ENCODE data around the gene COL4A5. TPM values are rescaled to one million over a fixed set of nuclear protein-coding genes. Genes with fewer than 3 reads are reported as not detected.

COL4A5 gene
- total and polyA plus RNA-seq, 2 of the 8 experiments (the other 6 are each of a cell fraction or from before 2014, with no cell fraction given): 24.9 to 30.2 TPM

DNA sequence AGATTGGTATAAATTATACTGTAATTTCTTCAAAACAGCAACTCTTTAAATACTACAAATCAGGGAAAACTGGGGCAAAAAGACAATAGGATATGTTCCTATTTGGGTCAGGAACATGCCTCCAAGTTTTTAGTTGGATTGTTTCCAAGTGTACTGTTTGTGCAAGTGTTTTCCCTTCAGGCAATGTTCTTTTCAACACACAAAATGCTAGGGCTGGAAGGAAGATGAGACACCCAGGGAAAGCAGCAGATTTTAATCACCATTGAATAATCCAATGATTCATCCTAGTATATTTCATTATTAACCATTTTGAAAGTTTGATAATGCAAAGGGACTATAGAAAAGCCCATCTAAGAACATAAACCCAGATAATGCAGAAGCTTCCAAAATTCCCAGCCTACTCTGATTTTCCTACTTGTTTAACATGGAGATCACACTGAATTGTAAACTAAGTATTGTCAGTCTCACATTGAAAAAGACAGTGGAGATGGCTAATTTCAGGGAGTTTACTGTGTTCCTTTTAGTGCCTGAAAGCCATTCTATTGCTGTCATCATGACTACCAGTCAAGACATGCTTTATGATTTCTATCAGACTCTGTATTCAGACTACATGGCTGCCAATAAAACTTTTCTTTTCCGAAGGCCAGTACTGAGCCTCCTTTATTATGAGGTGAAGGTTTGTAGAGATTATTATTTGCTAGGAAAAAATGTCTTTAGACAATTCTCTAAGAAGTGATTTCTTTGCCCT is 40.0 kb upstream of the COL4A5 start:
- Histone ChIP-seq H2AFZ (ENCODE audit: low read length) (no peak overlapping the region), H3K27me3 (replicated peaks in 1 of 4; ENCODE audit: control insufficient read depth in 3 of 4, extremely low read depth in 1 of 4, insufficient read depth in 3 of 4, low read length in 3 of 4) (no peaks in the 10 kb centered on the region), H3K18ac (ENCODE audit: extremely low read depth, low read length) (no peak overlapping the region), H3K79me2 (ENCODE audit: control insufficient read depth in 1 of 2, insufficient read depth in 2 of 2, low read length in 2 of 2) (no peaks in the 10 kb centered on the region), H3K4ac (replicated peaks; ENCODE audit: insufficient read length, low read depth, low read length) (no peak overlapping the region), H3K9ac (replicated peaks in 1 of 4; ENCODE audit: extremely low read depth in 1 of 4, low read depth in 3 of 4, low read length in 3 of 4) (no peak overlapping the region), H2AK5ac (ENCODE audit: low read depth, low read length) (no peak overlapping the region), H2BK15ac (ENCODE audit: low read length) (no peak overlapping the region), H4K8ac (ENCODE audit: extremely low read depth, insufficient read depth, low read length) (no peak overlapping the region), H2BK20ac (ENCODE audit: low read length) (no peak overlapping the region), H2BK12ac (ENCODE audit: low read depth, low read length) (no peak overlapping the region), H3K14ac (ENCODE audit: insufficient read length) (no peak overlapping the region), H2BK5ac (ENCODE audit: low read depth, low read length) (no peak overlapping the region), H3K9me3 (ENCODE audit: insufficient read depth in 2 of 2, low read depth in 1 of 2, low read length in 1 of 2) (no peaks in the 10 kb centered on the region), H3K79me1 (ENCODE audit: low read depth, low read length) (no peaks in the 10 kb centered on the region), H2BK120ac (replicated peaks; ENCODE audit: low read depth, low read length) (no peak overlapping the region), H3K36me3 (ENCODE audit: control insufficient read depth in 2 of 4, insufficient read depth in 4 of 4, low read length in 3 of 4) (no peaks in the 10 kb centered on the region), H4K5ac (ENCODE audit: insufficient read length, low read depth, low read length) (no peak overlapping the region), H3K56ac (replicated peaks; ENCODE audit: insufficient read length, low read depth, low read length) (no peak overlapping the region), H3K23ac (ENCODE audit: insufficient read length) (no peak overlapping the region), H3K23me2 (ENCODE audit: low read depth, low read length) (no peaks in the 10 kb centered on the region), H3K4me1 (replicated peaks in 1 of 4; ENCODE audit: control insufficient read depth in 3 of 4, insufficient read depth in 4 of 4, low read length in 3 of 4) (peaks cover 1 to 7% (median 4%) of the 10 kb centered on the region in 4 experiments; a peak in 4 of 7 replicates), H3K27ac (ENCODE audit: low read depth, low read length) (no peak overlapping the region), H3K4me3 (ENCODE audit: extremely low read depth in 1 of 4, insufficient read depth in 2 of 4, low read depth in 3 of 4, low read length in 4 of 4) (no peak overlapping the region), H4K20me1 (replicated peaks in 1 of 2; ENCODE audit: control insufficient read depth in 1 of 2, insufficient read depth in 2 of 2, low read length in 2 of 2) (peaks cover 0 to 1% of the 10 kb centered on the region in 2 experiments), H4K91ac (replicated peaks; ENCODE audit: insufficient read length, low read length) (no peak overlapping the region), H3K4me2 (ENCODE audit: insufficient read depth in 1 of 2, low read depth in 2 of 2, low read length in 2 of 2) (no peak overlapping the region)
- WGBS, 2 experiments (ENCODE audit: extremely low coverage in 1 of 2, insufficient coverage in 1 of 2, insufficient read length in 1 of 2, insufficient replicate concordance in 2 of 2, low coverage in 1 of 2, low lambda C conversion rate in 2 of 2, missing lambda C conversion rate in 1 of 2): 83% methylated on average over 1 of the region's 1 CpG; no CpG with 5 or more reads in 1 of the 2 experiments
- DNase-seq (ENCODE audit: low read depth in 1 of 2, low spot score in 2 of 2) (no peak), FAIRE-seq (no peak)
- TF ChIP-seq GABPA (IDR thresholded peaks at IDR 0.05; ENCODE audit: borderline replicate concordance, insufficient read depth, low read length) (no peak), JUND (IDR thresholded peaks at IDR 0.05; ENCODE audit: low read length) (no peak), ZNF274 (IDR thresholded peaks at IDR 0.05; ENCODE audit: borderline replicate concordance, extremely low read depth, low read length) (no peak), HDAC6 (IDR thresholded peaks at IDR 0.05; ENCODE audit: low read depth, low read length) (no peak), CBX8 (IDR thresholded peaks at IDR 0.05; ENCODE audit: borderline replicate concordance, low read depth, low read length) (no peak)
- TF ChIP-seq, protein P1, sequence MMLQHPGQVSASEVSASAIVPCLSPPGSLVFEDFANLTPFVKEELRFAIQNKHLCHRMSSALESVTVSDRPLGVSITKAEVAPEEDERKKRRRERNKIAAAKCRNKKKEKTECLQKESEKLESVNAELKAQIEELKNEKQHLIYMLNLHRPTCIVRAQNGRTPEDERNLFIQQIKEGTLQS (IDR thresholded peaks at IDR 0.05; ENCODE audit: insufficient read depth, low read depth, low read length): no peak
- TF ChIP-seq, protein P2, sequence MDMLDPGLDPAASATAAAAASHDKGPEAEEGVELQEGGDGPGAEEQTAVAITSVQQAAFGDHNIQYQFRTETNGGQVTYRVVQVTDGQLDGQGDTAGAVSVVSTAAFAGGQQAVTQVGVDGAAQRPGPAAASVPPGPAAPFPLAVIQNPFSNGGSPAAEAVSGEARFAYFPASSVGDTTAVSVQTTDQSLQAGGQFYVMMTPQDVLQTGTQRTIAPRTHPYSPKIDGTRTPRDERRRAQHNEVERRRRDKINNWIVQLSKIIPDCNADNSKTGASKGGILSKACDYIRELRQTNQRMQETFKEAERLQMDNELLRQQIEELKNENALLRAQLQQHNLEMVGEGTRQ (IDR thresholded peaks at IDR 0.05; ENCODE audit: low read length): no peak
- TF ChIP-seq, protein P3, sequence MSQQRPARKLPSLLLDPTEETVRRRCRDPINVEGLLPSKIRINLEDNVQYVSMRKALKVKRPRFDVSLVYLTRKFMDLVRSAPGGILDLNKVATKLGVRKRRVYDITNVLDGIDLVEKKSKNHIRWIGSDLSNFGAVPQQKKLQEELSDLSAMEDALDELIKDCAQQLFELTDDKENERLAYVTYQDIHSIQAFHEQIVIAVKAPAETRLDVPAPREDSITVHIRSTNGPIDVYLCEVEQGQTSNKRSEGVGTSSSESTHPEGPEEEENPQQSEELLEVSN (IDR thresholded peaks at IDR 0.05): no peak
- CTCF ChIA-PET (ENCODE audit: partially characterized antibody): interaction anchor here (0.9 kb wide), 1 partner anchor 35 kb away, joined by 3 read pairs; no protein-coding TSS in a partner anchor
- POLR2A ChIA-PET (ENCODE audit: partially characterized antibody): no interaction called here

All from H1 (cell line).